MCF 10A (cell line): ENCODE data around the gene OPCML. TPM values are rescaled to one million over a fixed set of nuclear protein-coding genes. Genes with fewer than 3 reads are reported as not detected.

Experiments used
- BruUV-seq: library from RNA; stranded (reverse); fragments of 400-500 nt; replicated peaks from 2 replicates; lab custom pipeline; 2021; lab: Mats Ljungman, UMichigan
- CTCF ChIA-PET: fragments of 300-600 bp; sonication (Branson Sonifier 250); formaldehyde crosslinking; extraction: SDS; loops from one replicate; lab custom pipeline; 2021; ENCODE audit warnings: antibody characterized with exemption, inconsistent platforms; lab: Yijun Ruan, JAX
- POLR2A ChIA-PET: fragments of 300-600, 350-650 bp; sonication (Branson Sonifier 250); formaldehyde crosslinking; extraction: SDS; loops from one replicate; lab custom pipeline; 2020; ENCODE audit warnings: antibody characterized with exemption, inconsistent platforms; lab: Yijun Ruan, JAX
- DNase-seq: peaks from one replicate; pipeline ENCODE4 v3.0.0-alpha.2; 2018; ENCODE audit not compliant: unreplicated experiment
- H3K27ac Mint-ChIP-seq: one replicate; pipeline ENCODE4 v1.8.0; 2022; ENCODE audit warnings: mild to moderate bottlenecking, low read depth, mixed read lengths; ENCODE audit not compliant: unreplicated experiment
- H3K27me3 Mint-ChIP-seq: one replicate; pipeline ENCODE4 v1.8.0; 2022; ENCODE audit warnings: mixed read lengths; ENCODE audit not compliant: insufficient read depth, unreplicated experiment
- H3K36me3 Mint-ChIP-seq: one replicate; pipeline ENCODE4 v1.8.0; 2022; ENCODE audit warnings: mild to moderate bottlenecking, moderate library complexity, mixed read lengths; ENCODE audit not compliant: insufficient read depth, unreplicated experiment
- H3K4me1 Mint-ChIP-seq: one replicate; pipeline ENCODE4 v1.8.0; 2022; ENCODE audit warnings: mixed read lengths; ENCODE audit not compliant: insufficient read depth, unreplicated experiment
- H3K4me3 Mint-ChIP-seq: one replicate; pipeline ENCODE4 v1.8.0; 2022; ENCODE audit warnings: mild to moderate bottlenecking, moderate library complexity, mixed read lengths; ENCODE audit not compliant: unreplicated experiment
- H3K9me3 Mint-ChIP-seq: one replicate; pipeline ENCODE4 v1.8.0; 2022; ENCODE audit warnings: mixed read lengths; ENCODE audit not compliant: unreplicated experiment
- intact Hi-C: fragments of 100-400 bp; cut with micrococcal nuclease; formaldehyde crosslinking; loops from 2 replicates; pipeline ENCODE4 v1.14.1; 2022
- total RNA-seq: library from RNA; stranded (reverse); gene quantifications from 2 replicates; pipeline ENCODE4 v1.2.3, GENCODE V29; 2022
- TF ChIP-seq, protein P1 (sequence below): fragments of 200-600 bp; IDR thresholded peaks from one replicate; pipeline ENCODE4 v1.8.0; 2022; ENCODE audit warnings: antibody characterized with exemption, mild to moderate bottlenecking; ENCODE audit not compliant: unreplicated experiment

Gene OPCML
- total RNA-seq, 1 experiment from 2014 or later = not detected

DNA sequence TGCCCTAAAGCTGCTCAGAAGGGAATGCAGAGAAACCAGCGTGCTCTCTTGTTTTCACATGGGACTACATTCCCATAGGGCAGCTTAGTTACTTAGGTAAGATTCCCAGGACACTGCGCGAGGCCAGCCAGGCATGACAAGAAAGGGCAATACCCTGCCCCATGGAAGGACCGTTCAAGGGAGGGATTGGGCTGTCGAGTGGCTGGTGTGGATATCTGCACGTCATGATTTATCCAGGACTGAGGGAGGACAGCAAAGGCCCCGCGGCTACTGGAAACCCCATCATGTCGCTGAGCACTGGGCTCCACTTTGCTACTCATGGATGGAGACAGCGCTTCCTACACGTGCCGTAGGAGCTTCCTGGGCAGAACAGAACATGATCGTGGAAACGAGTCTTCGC, 169.4 kb downstream of the OPCML start:
- POLR2A ChIA-PET = interaction anchor here (0.6 kb wide), 1 partner anchor 88 kb away, joined by 4 read pairs; no protein-coding TSS in a partner anchor
- BruUV-seq = no TSS peak
- Mint-ChIP-seq H3K27ac (no peak overlapping the region), H3K27me3 (no peaks in the 10 kb centered on the region), H3K9me3 (peaks cover 19% of the 10 kb centered on the region), H3K4me3 (no peak overlapping the region), H3K4me1 (no peaks in the 10 kb centered on the region), H3K36me3 (no peaks in the 10 kb centered on the region)
- intact Hi-C loops = no loop called here
- TF ChIP-seq, protein P1, sequence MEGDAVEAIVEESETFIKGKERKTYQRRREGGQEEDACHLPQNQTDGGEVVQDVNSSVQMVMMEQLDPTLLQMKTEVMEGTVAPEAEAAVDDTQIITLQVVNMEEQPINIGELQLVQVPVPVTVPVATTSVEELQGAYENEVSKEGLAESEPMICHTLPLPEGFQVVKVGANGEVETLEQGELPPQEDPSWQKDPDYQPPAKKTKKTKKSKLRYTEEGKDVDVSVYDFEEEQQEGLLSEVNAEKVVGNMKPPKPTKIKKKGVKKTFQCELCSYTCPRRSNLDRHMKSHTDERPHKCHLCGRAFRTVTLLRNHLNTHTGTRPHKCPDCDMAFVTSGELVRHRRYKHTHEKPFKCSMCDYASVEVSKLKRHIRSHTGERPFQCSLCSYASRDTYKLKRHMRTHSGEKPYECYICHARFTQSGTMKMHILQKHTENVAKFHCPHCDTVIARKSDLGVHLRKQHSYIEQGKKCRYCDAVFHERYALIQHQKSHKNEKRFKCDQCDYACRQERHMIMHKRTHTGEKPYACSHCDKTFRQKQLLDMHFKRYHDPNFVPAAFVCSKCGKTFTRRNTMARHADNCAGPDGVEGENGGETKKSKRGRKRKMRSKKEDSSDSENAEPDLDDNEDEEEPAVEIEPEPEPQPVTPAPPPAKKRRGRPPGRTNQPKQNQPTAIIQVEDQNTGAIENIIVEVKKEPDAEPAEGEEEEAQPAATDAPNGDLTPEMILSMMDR = no peak
- no peak for DNase-seq
- CTCF ChIA-PET = no interaction called here

DNA sequence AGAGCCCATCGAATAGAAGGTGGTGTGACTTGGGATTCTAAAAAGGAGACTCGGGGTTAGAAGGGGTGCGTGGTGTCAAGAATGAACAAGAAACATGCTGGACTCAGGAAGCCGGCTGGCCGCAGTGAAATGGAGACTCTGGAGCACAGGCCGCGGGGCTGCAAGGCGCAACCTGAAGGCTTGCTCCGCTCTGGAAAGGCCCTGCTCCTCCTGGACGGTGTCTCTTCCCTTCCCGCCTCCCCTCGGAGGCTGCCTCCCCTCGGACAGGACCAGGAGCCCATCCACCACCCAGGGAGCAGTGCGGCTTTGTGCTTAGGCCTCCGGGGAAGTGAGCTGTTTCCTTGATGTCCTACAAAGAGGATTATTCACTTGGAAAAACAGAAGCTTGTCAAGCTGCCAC, 170.1 kb downstream of the OPCML start:
- H3K27me3 Mint-ChIP-seq = no peaks in the 10 kb centered on the region
- ChIA-PET POLR2A (no interaction called here), CTCF (interaction anchor here (0.7 kb wide), 1 partner anchor 81 kb away, joined by 4 read pairs; no protein-coding TSS in a partner anchor)
- no TSS peak for BruUV-seq
- no peak for DNase-seq
- no peak overlapping the region for H3K4me3 Mint-ChIP-seq
- TF ChIP-seq, protein P1 = no peak
- H3K36me3 Mint-ChIP-seq = no peaks in the 10 kb centered on the region
- H3K27ac Mint-ChIP-seq = no peak overlapping the region
- intact Hi-C loops = no loop called here
- no peaks in the 10 kb centered on the region for H3K4me1 Mint-ChIP-seq
- peaks cover 19% of the 10 kb centered on the region for H3K9me3 Mint-ChIP-seq

DNA sequence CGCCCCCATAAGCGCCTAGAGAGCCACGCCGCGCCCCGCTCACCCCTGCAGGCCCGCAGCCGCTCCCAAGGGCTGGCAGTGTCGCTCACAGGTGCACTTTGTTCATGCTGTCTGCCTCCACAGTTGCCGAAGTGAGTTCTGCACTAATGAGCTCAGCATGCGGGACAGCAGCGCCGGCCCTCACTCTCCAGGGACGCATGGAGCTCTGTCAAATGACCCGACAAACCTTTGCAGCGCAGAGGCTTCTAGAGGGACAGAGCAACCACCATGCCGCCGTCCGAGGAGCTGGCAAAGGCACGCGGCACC, 170.7 kb downstream of the OPCML start:
- Mint-ChIP-seq H3K27ac (no peak overlapping the region), H3K36me3 (no peaks in the 10 kb centered on the region), H3K4me3 (no peak overlapping the region), H3K27me3 (no peaks in the 10 kb centered on the region), H3K4me1 (no peaks in the 10 kb centered on the region), H3K9me3 (peaks cover 19% of the 10 kb centered on the region)
- DNase-seq = no peak
- no TSS peak for BruUV-seq
- TF ChIP-seq, protein P1 = no peak
- ChIA-PET CTCF (interaction anchor here (0.7 kb wide), 1 partner anchor 81 kb away, joined by 4 read pairs; no protein-coding TSS in a partner anchor), POLR2A (no interaction called here)
- intact Hi-C loops = no loop called here

DNA sequence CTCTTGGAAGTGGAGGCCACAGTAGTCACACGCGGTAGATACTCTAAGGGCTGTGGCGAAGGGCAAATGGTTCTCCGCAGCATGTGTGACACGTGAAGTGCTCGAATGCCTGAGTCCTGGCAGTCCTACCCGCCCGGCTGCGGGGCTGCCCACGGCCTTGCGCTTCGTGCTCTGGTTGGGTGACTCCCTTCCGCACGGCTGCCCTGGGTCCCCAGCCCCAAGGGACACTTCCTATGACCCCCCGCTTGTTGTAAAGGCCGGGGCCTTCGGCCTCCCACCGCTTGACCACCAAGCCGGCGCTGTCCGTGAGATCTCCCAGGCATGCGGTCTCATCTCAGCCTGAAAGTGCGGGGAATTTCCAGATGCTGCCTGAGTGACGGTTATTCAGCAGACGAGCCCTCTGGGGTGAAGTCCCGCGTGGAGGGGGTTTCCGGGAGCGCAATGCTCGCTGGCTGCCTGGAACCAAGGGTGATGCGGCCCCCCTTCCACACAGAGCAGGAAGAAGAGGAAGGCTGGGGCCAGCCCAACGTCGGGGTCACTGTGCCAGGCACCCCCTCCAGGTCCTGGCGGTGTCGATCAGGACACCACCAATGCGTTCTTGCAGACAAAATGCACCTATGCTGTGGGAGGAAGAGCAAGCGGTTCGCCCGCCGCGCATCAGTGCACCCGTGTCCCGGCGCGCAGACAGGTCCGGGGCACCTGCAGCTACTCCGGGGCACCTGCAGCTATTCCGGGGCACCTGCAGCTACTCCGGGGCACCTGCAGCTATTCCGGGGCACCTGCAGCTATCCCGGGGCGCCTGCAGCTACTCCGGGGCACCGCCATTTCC, 171.2 kb downstream of the OPCML start:
- CTCF ChIA-PET = no interaction called here
- intact Hi-C loops = no loop called here
- TF ChIP-seq, protein P1 = no peak
- Mint-ChIP-seq H3K4me3 (no peak overlapping the region), H3K27ac (no peak overlapping the region), H3K27me3 (no peaks in the 10 kb centered on the region), H3K36me3 (no peaks in the 10 kb centered on the region), H3K4me1 (no peaks in the 10 kb centered on the region), H3K9me3 (peaks cover 19% of the 10 kb centered on the region)
- no TSS peak for BruUV-seq
- POLR2A ChIA-PET = no interaction called here
- no peak for DNase-seq
